Fibroblast of the conjunctiva (primary cell): ENCODE measurements around the gene OPN1SW.

ENCODE experiments used
- DNase-seq: peaks from one replicate; pipeline ENCODE4 v3.0.0-alpha.2; 2010; ENCODE audit warnings: low read depth

The OPN1SW gene

GRCh38 chr7:128792471-128793180 lies 17.0 kb upstream of the OPN1SW start:
- DNase-seq: no peak

- DNase-seq: no peak
These were observed 16.4 kb upstream of the OPN1SW start for GRCh38 chr7:128791972-128792327.

GRCh38 chr7:128791121-128791971 lies 15.8 kb upstream of the OPN1SW start, which contains the start of gene CCDC136:
Gene CCDC136 (plus strand): TSS chr7:128791968. CDS start chr7:128792412, 444 bp downstream.
- DNase-seq: peak; percentile 31

GRCh38 chr7:128790315-128791041 lies 14.9 kb upstream of the OPN1SW start:
- no peak for DNase-seq

- DNase-seq: no peak
These were observed 13.1 kb upstream of the OPN1SW start for GRCh38 chr7:128788446-128789412.

GRCh38 chr7:128785738-128786137 lies 10.1 kb upstream of the OPN1SW start:
- DNase-seq: no peak

- DNase-seq: peak; percentile 87
These were observed 7.7 kb upstream of the OPN1SW start for GRCh38 chr7:128783143-128783861.

GRCh38 chr7:128781851-128782250 lies 6.3 kb upstream of the OPN1SW start:
- DNase-seq: no peak

GRCh38 chr7:128781126-128781525 lies 5.5 kb upstream of the OPN1SW start:
- peak; percentile 52 for DNase-seq

- DNase-seq: no peak
These were observed 3.4 kb upstream of the OPN1SW start for GRCh38 chr7:128778946-128779345.

- DNase-seq: no peak
These were observed 1.8 kb upstream of the OPN1SW start for GRCh38 chr7:128777156-128778123.

GRCh38 chr7:128774921-128775320 lies 673 bp downstream of the OPN1SW start:
- DNase-seq: no peak

- no peak for DNase-seq
These were observed 1.4 kb downstream of the OPN1SW start for GRCh38 chr7:128774029-128774689.

- DNase-seq: no peak
These were observed 2.0 kb downstream of the OPN1SW start for GRCh38 chr7:128773604-128774003.

GRCh38 chr7:128770233-128770632 lies 5.4 kb downstream of the OPN1SW start:
- DNase-seq: no peak

GRCh38 chr7:128767475-128768110 lies 8.0 kb downstream of the OPN1SW start:
- DNase-seq: no peak

- DNase-seq: no peak
These were observed 12.1 kb downstream of the OPN1SW start for GRCh38 chr7:128763541-128763940.

- no peak for DNase-seq
These were observed 16.4 kb downstream of the OPN1SW start for GRCh38 chr7:128759242-128759641.

GRCh38 chr7:128758553-128758952 lies 17.0 kb downstream of the OPN1SW start:
- DNase-seq: no peak
